Measurements from ENCODE around the gene CATSPER1.

The CATSPER1 gene

GRCh38 chr11:66026017-66026529 is at the start of gene CATSPER1:
CATSPER1 (minus strand) TSS chr11:66026479; CDS start chr11:66026379, 100 bp downstream.
- DNase-seq, result no peak

GRCh38 chr11:66075273-66075672 is 49.0 kb upstream of the CATSPER1 start:
- DNase-seq, result no peak

GRCh38 chr11:66073669-66074068 is 47.4 kb upstream of the CATSPER1 start:
- DNase-seq, result no peak

- no peak for DNase-seq
Measured at GRCh38 chr11:66072518-66072917, 46.2 kb upstream of the CATSPER1 start.

- peak; percentile 44 for DNase-seq
Measured at GRCh38 chr11:66072081-66072480, 45.8 kb upstream of the CATSPER1 start.

- no peak for DNase-seq
Measured at GRCh38 chr11:66071381-66071801, 45.1 kb upstream of the CATSPER1 start.

GRCh38 chr11:66070604-66071380 is 44.5 kb upstream of the CATSPER1 start:
- DNase-seq, result peak; percentile 55

GRCh38 chr11:66069715-66070603 is 43.7 kb upstream of the CATSPER1 start, which contains the start of gene PACS1:
PACS1 (plus strand) TSS chr11:66070272; CDS start chr11:66070487, 215 bp downstream.
- peak; percentile 86 for DNase-seq

GRCh38 chr11:66068923-66069714 is 42.8 kb upstream of the CATSPER1 start:
- peak; percentile 87 for DNase-seq

GRCh38 chr11:66068154-66068821 is 42.0 kb upstream of the CATSPER1 start:
- peak; percentile 72 for DNase-seq

GRCh38 chr11:66067640-66068039 is 41.4 kb upstream of the CATSPER1 start:
- DNase-seq, result no peak

- no peak for DNase-seq
Measured at GRCh38 chr11:66066751-66067150, 40.5 kb upstream of the CATSPER1 start.

- no peak for DNase-seq
Measured at GRCh38 chr11:66064571-66064970, 38.3 kb upstream of the CATSPER1 start.

- no peak for DNase-seq
Measured at GRCh38 chr11:66063900-66064299, 37.6 kb upstream of the CATSPER1 start.

- DNase-seq, result no peak
Measured at GRCh38 chr11:66062408-66062807, 36.1 kb upstream of the CATSPER1 start.

- no peak for DNase-seq
Measured at GRCh38 chr11:66061268-66061667, 35.0 kb upstream of the CATSPER1 start.

- no peak for DNase-seq
Measured at GRCh38 chr11:66059966-66060680, 33.8 kb upstream of the CATSPER1 start.

GRCh38 chr11:66056501-66056900 is 30.2 kb upstream of the CATSPER1 start:
- DNase-seq, result no peak

- DNase-seq, result no peak
Measured at GRCh38 chr11:66055021-66055420, 28.7 kb upstream of the CATSPER1 start.

- DNase-seq, result no peak
Measured at GRCh38 chr11:66052664-66052982, 26.3 kb upstream of the CATSPER1 start.
